ENCODE measurements around the gene NLRP1. TPM values are rescaled to one million over a fixed set of nuclear protein-coding genes. Genes with fewer than 3 reads are reported as not detected.

Gene NLRP1
- total and polyA plus RNA-seq, 10 of the 15 experiments (the other 5 are each of a cell fraction or from before 2014, with no cell fraction given), result 2.8 to 21.8 (median 11.9) TPM

DNA sequence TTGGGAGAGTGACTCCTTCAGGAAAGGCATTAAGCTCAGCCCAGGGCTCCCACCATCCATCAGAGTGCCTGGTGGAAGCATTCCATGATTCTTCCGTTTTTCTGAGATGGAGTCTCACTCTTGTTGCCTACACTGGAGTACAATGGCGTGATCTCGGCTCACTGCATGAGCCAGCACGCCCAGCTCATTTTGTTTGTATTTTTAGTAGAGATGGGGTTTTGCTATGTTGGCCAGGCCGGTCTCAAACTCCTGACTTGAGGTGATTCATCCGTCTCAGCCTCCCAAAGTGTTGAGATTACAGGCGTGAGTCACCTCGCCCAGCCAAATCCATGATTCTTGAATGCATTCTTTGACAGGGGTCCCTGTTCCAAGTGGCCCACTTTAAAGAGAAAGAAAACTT, 74.8 kb downstream of the NLRP1 start:
- ChIA-PET POLR2A (no interaction called here), SMC1A (ENCODE audit: uncharacterized antibody, unreplicated experiment) (no interaction called here), RAD21 (ENCODE audit: unreplicated experiment) (no interaction called here), CTCF (no interaction called here)
- 94% methylated on average over 8 of the region's 8 CpGs for WGBS (ENCODE audit: insufficient coverage, insufficient replicate concordance, low lambda C conversion rate, missing lambda C conversion rate)
- no peaks in the 10 kb centered on the region for H3K79me2 ChIP-seq (ENCODE audit: control insufficient read depth, insufficient read depth, low read length)
- H2AFZ ChIP-seq (ENCODE audit: control insufficient read depth, low read depth, low read length), result no peak overlapping the region
- no peak overlapping the region for H3K27ac ChIP-seq (ENCODE audit: control insufficient read depth, insufficient read depth)
- no peaks in the 10 kb centered on the region for H3K4me1 ChIP-seq (ENCODE audit: control insufficient read depth, insufficient read depth, low read length)
- no peak overlapping the region for H3K4me3 ChIP-seq
- no TSS peak for BruUV-seq (replicated peaks)
- in situ Hi-C loops (cut with MboI), result no loop called here
- H3K9me3 ChIP-seq (replicated peaks; ENCODE audit: control insufficient read depth, insufficient read depth, low read length), result no peaks in the 10 kb centered on the region
- ATAC-seq (no peak), DNase-seq (ENCODE audit: low read depth, low spot score) (no peak), FAIRE-seq (no peak)
- H3K4me2 ChIP-seq (ENCODE audit: control insufficient read depth, insufficient read depth), result no peak overlapping the region
- intact Hi-C loops (cut with micrococcal nuclease; ENCODE audit: unreplicated experiment), result no loop called here
- H3K36me3 ChIP-seq (ENCODE audit: control insufficient read depth in 2 of 2, insufficient read depth in 2 of 2, low read length in 1 of 2), result no peaks in the 10 kb centered on the region; a peak in 1 of 4 replicates
- H3K27me3 ChIP-seq (replicated peaks in 1 of 2; ENCODE audit: control insufficient read depth in 2 of 2, insufficient read depth in 2 of 2, low read length in 1 of 2), result no peaks in the 10 kb centered on the region
- no peaks in the 10 kb centered on the region for H4K20me1 ChIP-seq (ENCODE audit: control insufficient read depth, insufficient read depth)
- H3K9ac ChIP-seq (ENCODE audit: control insufficient read depth, insufficient read depth, low read length), result no peak overlapping the region
- no peak for TF ChIP-seq SREBF1 (IDR thresholded peaks at IDR 0.05; ENCODE audit: low read length)
- no peak for TF ChIP-seq HDGF (IDR thresholded peaks at IDR 0.05)
- TF ChIP-seq BHLHE40 (IDR thresholded peaks at IDR 0.05; ENCODE audit: borderline replicate concordance in 1 of 2, low read depth in 2 of 2, low read length in 1 of 2), result no peak
- no peak for TF ChIP-seq MEF2B (IDR thresholded peaks at IDR 0.05; ENCODE audit: partially characterized antibody, poor library complexity, severe bottlenecking)
- no peak for TF ChIP-seq MXI1 (IDR thresholded peaks at IDR 0.05; ENCODE audit: low read depth, low read length)
- no peak for TF ChIP-seq ZNF622 (IDR thresholded peaks at IDR 0.05)
- no peak for TF ChIP-seq KAT2A (conservative IDR thresholded peaks at IDR 0.05; ENCODE audit: control insufficient read depth, low read depth, low read length)
- TF ChIP-seq, protein P1, sequence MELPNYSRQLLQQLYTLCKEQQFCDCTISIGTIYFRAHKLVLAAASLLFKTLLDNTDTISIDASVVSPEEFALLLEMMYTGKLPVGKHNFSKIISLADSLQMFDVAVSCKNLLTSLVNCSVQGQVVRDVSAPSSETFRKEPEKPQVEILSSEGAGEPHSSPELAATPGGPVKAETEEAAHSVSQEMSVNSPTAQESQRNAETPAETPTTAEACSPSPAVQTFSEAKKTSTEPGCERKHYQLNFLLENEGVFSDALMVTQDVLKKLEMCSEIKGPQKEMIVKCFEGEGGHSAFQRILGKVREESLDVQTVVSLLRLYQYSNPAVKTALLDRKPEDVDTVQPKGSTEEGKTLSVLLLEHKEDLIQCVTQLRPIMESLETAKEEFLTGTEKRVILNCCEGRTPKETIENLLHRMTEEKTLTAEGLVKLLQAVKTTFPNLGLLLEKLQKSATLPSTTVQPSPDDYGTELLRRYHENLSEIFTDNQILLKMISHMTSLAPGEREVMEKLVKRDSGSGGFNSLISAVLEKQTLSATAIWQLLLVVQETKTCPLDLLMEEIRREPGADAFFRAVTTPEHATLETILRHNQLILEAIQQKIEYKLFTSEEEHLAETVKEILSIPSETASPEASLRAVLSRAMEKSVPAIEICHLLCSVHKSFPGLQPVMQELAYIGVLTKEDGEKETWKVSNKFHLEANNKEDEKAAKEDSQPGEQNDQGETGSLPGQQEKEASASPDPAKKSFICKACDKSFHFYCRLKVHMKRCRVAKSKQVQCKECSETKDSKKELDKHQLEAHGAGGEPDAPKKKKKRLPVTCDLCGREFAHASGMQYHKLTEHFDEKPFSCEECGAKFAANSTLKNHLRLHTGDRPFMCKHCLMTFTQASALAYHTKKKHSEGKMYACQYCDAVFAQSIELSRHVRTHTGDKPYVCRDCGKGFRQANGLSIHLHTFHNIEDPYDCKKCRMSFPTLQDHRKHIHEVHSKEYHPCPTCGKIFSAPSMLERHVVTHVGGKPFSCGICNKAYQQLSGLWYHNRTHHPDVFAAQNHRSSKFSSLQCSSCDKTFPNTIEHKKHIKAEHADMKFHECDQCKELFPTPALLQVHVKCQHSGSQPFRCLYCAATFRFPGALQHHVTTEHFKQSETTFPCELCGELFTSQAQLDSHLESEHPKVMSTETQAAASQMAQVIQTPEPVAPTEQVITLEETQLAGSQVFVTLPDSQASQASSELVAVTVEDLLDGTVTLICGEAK (IDR thresholded peaks at IDR 0.05; ENCODE audit: borderline replicate concordance), result no peak
- no peak for TF ChIP-seq BCLAF1 (IDR thresholded peaks at IDR 0.05)
- TF ChIP-seq MYC (IDR thresholded peaks at IDR 0.05; ENCODE audit: insufficient read depth, insufficient read length, insufficient replicate concordance, low read length, severe bottlenecking), result no peak
- TF ChIP-seq EZH2 (IDR thresholded peaks at IDR 0.05; ENCODE audit: borderline replicate concordance, control insufficient read depth, low read depth, low read length), result no peak
- no peak for TF ChIP-seq BRCA1 (IDR thresholded peaks at IDR 0.05; ENCODE audit: low read depth, low read length)
- no peak for TF ChIP-seq ATF7 (IDR thresholded peaks at IDR 0.05; ENCODE audit: low read depth)
- no peak for TF ChIP-seq NBN (IDR thresholded peaks at IDR 0.05)
- TF ChIP-seq, protein P2, sequence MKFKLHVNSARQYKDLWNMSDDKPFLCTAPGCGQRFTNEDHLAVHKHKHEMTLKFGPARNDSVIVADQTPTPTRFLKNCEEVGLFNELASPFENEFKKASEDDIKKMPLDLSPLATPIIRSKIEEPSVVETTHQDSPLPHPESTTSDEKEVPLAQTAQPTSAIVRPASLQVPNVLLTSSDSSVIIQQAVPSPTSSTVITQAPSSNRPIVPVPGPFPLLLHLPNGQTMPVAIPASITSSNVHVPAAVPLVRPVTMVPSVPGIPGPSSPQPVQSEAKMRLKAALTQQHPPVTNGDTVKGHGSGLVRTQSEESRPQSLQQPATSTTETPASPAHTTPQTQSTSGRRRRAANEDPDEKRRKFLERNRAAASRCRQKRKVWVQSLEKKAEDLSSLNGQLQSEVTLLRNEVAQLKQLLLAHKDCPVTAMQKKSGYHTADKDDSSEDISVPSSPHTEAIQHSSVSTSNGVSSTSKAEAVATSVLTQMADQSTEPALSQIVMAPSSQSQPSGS (IDR thresholded peaks at IDR 0.05; ENCODE audit: low read length), result no peak
- TF ChIP-seq BMI1 (IDR thresholded peaks at IDR 0.05; ENCODE audit: borderline replicate concordance), result no peak
- TF ChIP-seq PAX5 (IDR thresholded peaks at IDR 0.05; ENCODE audit: borderline replicate concordance, low read depth, low read length), result no peak
- no peak for TF ChIP-seq ZBED1 (IDR thresholded peaks at IDR 0.05; ENCODE audit: borderline replicate concordance)
